GM12878 (cell line): Measurements from ENCODE around the gene TTLL1. TPM values are rescaled to one million over a fixed set of nuclear protein-coding genes. Genes with fewer than 3 reads are reported as not detected.

Experiments
- ATF7 ChIP-seq: fragments of 450-650 bp; IDR thresholded peaks from 2 replicates; pipeline ENCODE4 v1.6.1; 2016; ENCODE audit warnings: low read depth, mild to moderate bottlenecking
- BCL11A ChIP-seq: IDR thresholded peaks from 2 replicates; pipeline ENCODE4 v1.6.1; 2011; ENCODE audit warnings: low read depth, low read length
- BHLHE40 ChIP-seq, 2 experiments: fragments of 450-650 bp in 1 of 2; IDR thresholded peaks; 2 replicates each; pipeline ENCODE4 v1.6.1; 2011 to 2017; ENCODE audit warnings: low read depth in 2 of 2, borderline replicate concordance in 1 of 2, improper control_type of control experiment in 1 of 2, low read length in 1 of 2, mild to moderate bottlenecking in 1 of 2
- BMI1 ChIP-seq: fragments of 450-650 bp; IDR thresholded peaks from 2 replicates; pipeline ENCODE4 v1.6.1; 2016; ENCODE audit warnings: mild to moderate bottlenecking, moderate library complexity, borderline replicate concordance
- BRCA1 ChIP-seq: IDR thresholded peaks from 2 replicates; pipeline ENCODE4 v1.6.1; 2011; ENCODE audit warnings: low read depth, low read length, improper control_type of control experiment
- CEBPB ChIP-seq, 2 experiments: fragments of 150-350 bp in 1 of 2; IDR thresholded peaks; 2 replicates each; pipeline ENCODE4 v1.6.1; 2012 to 2014; ENCODE audit warnings: low read depth in 2 of 2, low read length in 2 of 2, borderline replicate concordance in 1 of 2, inconsistent platforms in 1 of 2
- CHD2 ChIP-seq: IDR thresholded peaks from 2 replicates; pipeline ENCODE4 v1.6.1; 2011; ENCODE audit warnings: low read depth, low read length, improper control_type of control experiment, borderline replicate concordance
- FOXM1 ChIP-seq: IDR thresholded peaks from 2 replicates; pipeline ENCODE4 v1.6.1; 2012; ENCODE audit warnings: low read depth, mild to moderate bottlenecking, inconsistent platforms, low read length, moderate library complexity
- IKZF1 ChIP-seq: fragments of 450-650 bp; conservative IDR thresholded peaks from 2 replicates; pipeline ENCODE4 v1.6.1; 2017; ENCODE audit warnings: antibody characterized with exemption, mild to moderate bottlenecking
- LARP7 ChIP-seq: fragments of 450-650 bp; IDR thresholded peaks from 2 replicates; pipeline ENCODE4 v1.6.1; 2017; ENCODE audit warnings: mild to moderate bottlenecking
- RBBP5 ChIP-seq: fragments of 200-600 bp; sonication (generic); conservative IDR thresholded peaks from 2 replicates; pipeline ENCODE4 v1.6.1; 2016
- RFX5 ChIP-seq: IDR thresholded peaks from 2 replicates; pipeline ENCODE4 v1.6.1; 2011; ENCODE audit warnings: low read depth, low read length, improper control_type of control experiment
- RUNX3 ChIP-seq: IDR thresholded peaks from 2 replicates; pipeline ENCODE4 v1.6.1; 2012; ENCODE audit warnings: low read length, inconsistent platforms
- SIN3A ChIP-seq: IDR thresholded peaks from 2 replicates; pipeline ENCODE4 v1.6.1; 2012; ENCODE audit warnings: low read depth, low read length, improper control_type of control experiment
- TCF3 ChIP-seq: IDR thresholded peaks from 2 replicates; pipeline ENCODE4 v1.6.1; 2012; ENCODE audit warnings: low read depth, mild to moderate bottlenecking, low read length, borderline replicate concordance; ENCODE audit not compliant: insufficient read depth
- ZZZ3 ChIP-seq: IDR thresholded peaks from 2 replicates; pipeline ENCODE4 v1.6.1; 2011; ENCODE audit warnings: low read depth; ENCODE audit not compliant: control insufficient read depth, insufficient read length
- polyA plus RNA-seq, 11 experiments: library from polyadenylated mRNA; depleted of rRNA in 4 of 11; unstranded in 6 of 11; stranded (reverse) in 5 of 11; fragments of >200 nt; fragmentation: Nextera tagmentation in 4 of 11; fragmentation: Illumina TruSeq in 1 of 11; extraction: Ambion mirVana in 4 of 11; extraction: Trizol in 1 of 11; gene quantifications; 1 replicate in 1 of 11; 2 replicates in 10 of 11; pipeline versions ENCODE4 v1.2.1 to v1.2.3, GENCODE V29; 2011 to 2016; ENCODE audit warnings: inconsistent platforms in 2 of 11, missing spikeins in 2 of 11, low read depth in 1 of 11
- total RNA-seq, 4 experiments: library from RNA; depleted of rRNA in 3 of 4; stranded (reverse); fragments of >200 nt in 3 of 4; fragmentation: Illumina TruSeq in 1 of 4; extraction: Trizol in 1 of 4; gene quantifications; 2 replicates each; pipeline versions ENCODE4 v1.2.1 to v1.2.3, GENCODE V29; 2013 to 2021
- TF ChIP-seq, protein P1 (sequence below): fragments of 450-650 bp; formaldehyde crosslinking; IDR thresholded peaks from 2 replicates; pipeline ENCODE4 v1.4.0; 2020; ENCODE audit warnings: mild to moderate bottlenecking, moderate library complexity
- TF ChIP-seq, protein P2 (sequence below): fragments of 450-650 bp; IDR thresholded peaks from 2 replicates; pipeline ENCODE4 v1.6.1; 2017; ENCODE audit warnings: mild to moderate bottlenecking, moderate library complexity
- TF ChIP-seq, protein P3 (sequence below): IDR thresholded peaks from 2 replicates; pipeline ENCODE4 v1.6.1; 2011; ENCODE audit warnings: mild to moderate bottlenecking, low read depth, low read length, moderate library complexity; ENCODE audit not compliant: insufficient replicate concordance
- TF ChIP-seq, protein P4 (sequence below): IDR thresholded peaks from 2 replicates; pipeline ENCODE4 v1.6.1; 2011; ENCODE audit warnings: low read depth, low read length, improper control_type of control experiment, borderline replicate concordance

Gene TTLL1
- total and polyA plus RNA-seq, 10 of the 15 experiments (the other 5 are each of a cell fraction or from before 2014, with no cell fraction given): 0.39 to 4.8 (median 3.2) TPM

DNA sequence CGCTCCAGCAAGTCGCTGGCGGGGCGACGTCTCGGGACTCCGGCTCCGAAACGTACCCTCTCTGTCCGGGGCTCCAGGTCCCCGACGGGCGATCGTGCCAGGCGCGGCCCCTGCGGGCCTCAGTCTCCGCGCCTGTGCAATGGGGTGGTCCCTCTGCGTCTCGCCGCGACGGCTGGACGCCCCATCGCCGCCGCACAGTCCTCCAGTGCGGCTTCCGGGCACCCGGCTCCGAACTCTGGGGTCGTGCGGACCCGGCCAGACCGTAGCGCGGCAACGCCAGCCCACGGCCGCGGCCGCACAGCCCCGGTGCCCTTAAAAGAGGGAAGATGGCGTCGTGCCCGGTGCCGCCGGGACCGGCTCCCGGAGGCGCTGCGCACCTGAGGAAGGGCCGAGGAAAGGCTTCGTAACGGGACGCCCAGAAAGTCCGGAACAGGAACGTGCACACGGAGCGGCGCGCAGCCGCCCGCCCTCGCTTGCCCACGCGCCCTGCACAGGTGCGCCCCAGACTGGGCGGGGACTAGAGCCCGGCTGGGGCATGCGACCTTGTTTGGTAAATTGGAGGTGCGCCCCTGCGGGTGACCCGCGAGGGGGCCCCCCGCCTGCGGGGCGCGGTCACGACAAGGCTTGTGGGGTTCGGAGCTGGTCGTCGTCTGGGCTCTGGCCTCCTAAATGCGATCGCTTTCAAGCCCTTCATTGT, 21.9 kb upstream of the TTLL1 start (continued):
- TF ChIP-seq, protein P1, sequence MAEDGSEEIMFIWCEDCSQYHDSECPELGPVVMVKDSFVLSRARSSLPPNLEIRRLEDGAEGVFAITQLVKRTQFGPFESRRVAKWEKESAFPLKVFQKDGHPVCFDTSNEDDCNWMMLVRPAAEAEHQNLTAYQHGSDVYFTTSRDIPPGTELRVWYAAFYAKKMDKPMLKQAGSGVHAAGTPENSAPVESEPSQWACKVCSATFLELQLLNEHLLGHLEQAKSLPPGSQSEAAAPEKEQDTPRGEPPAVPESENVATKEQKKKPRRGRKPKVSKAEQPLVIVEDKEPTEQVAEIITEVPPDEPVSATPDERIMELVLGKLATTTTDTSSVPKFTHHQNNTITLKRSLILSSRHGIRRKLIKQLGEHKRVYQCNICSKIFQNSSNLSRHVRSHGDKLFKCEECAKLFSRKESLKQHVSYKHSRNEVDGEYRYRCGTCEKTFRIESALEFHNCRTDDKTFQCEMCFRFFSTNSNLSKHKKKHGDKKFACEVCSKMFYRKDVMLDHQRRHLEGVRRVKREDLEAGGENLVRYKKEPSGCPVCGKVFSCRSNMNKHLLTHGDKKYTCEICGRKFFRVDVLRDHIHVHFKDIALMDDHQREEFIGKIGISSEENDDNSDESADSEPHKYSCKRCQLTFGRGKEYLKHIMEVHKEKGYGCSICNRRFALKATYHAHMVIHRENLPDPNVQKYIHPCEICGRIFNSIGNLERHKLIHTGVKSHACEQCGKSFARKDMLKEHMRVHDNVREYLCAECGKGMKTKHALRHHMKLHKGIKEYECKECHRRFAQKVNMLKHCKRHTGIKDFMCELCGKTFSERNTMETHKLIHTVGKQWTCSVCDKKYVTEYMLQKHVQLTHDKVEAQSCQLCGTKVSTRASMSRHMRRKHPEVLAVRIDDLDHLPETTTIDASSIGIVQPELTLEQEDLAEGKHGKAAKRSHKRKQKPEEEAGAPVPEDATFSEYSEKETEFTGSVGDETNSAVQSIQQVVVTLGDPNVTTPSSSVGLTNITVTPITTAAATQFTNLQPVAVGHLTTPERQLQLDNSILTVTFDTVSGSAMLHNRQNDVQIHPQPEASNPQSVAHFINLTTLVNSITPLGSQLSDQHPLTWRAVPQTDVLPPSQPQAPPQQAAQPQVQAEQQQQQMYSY (CRISPR knock-in tag): no peak
- TF ChIP-seq CEBPB (IDR thresholded peaks at IDR 0.05; ENCODE audit: borderline replicate concordance in 1 of 2, low read depth in 2 of 2, low read length in 2 of 2) (no peak), SIN3A (no peak), LARP7 (peak; percentile 20; the same call in 1 of the 2 replicates), BCL11A (no peak), BRCA1 (no peak), RBBP5 (no peak), IKZF1 (peak; percentile 50; the same call in 1 of the 2 replicates), BHLHE40 (IDR thresholded peaks at IDR 0.05; ENCODE audit: borderline replicate concordance in 1 of 2, low read depth in 2 of 2, low read length in 1 of 2) (peak; percentile 48 to 74; a peak in 2 of 4 replicates), ATF7 (no peak), RUNX3 (no peak), TCF3 (peak; percentile 77), ZZZ3 (no peak), FOXM1 (no peak), RFX5 (no peak), CHD2 (no peak), BMI1 (no peak)
- TF ChIP-seq, protein P2, sequence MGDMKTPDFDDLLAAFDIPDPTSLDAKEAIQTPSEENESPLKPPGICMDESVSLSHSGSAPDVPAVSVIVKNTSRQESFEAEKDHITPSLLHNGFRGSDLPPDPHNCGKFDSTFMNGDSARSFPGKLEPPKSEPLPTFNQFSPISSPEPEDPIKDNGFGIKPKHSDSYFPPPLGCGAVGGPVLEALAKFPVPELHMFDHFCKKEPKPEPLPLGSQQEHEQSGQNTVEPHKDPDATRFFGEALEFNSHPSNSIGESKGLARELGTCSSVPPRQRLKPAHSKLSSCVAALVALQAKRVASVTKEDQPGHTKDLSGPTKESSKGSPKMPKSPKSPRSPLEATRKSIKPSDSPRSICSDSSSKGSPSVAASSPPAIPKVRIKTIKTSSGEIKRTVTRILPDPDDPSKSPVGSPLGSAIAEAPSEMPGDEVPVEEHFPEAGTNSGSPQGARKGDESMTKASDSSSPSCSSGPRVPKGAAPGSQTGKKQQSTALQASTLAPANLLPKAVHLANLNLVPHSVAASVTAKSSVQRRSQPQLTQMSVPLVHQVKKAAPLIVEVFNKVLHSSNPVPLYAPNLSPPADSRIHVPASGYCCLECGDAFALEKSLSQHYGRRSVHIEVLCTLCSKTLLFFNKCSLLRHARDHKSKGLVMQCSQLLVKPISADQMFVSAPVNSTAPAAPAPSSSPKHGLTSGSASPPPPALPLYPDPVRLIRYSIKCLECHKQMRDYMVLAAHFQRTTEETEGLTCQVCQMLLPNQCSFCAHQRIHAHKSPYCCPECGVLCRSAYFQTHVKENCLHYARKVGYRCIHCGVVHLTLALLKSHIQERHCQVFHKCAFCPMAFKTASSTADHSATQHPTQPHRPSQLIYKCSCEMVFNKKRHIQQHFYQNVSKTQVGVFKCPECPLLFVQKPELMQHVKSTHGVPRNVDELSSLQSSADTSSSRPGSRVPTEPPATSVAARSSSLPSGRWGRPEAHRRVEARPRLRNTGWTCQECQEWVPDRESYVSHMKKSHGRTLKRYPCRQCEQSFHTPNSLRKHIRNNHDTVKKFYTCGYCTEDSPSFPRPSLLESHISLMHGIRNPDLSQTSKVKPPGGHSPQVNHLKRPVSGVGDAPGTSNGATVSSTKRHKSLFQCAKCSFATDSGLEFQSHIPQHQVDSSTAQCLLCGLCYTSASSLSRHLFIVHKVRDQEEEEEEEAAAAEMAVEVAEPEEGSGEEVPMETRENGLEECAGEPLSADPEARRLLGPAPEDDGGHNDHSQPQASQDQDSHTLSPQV: no peak
- TF ChIP-seq, protein P3, sequence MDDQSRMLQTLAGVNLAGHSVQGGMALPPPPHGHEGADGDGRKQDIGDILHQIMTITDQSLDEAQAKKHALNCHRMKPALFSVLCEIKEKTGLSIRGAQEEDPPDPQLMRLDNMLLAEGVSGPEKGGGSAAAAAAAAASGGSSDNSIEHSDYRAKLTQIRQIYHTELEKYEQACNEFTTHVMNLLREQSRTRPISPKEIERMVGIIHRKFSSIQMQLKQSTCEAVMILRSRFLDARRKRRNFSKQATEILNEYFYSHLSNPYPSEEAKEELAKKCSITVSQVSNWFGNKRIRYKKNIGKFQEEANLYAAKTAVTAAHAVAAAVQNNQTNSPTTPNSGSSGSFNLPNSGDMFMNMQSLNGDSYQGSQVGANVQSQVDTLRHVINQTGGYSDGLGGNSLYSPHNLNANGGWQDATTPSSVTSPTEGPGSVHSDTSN: no peak
- TF ChIP-seq, protein P4, sequence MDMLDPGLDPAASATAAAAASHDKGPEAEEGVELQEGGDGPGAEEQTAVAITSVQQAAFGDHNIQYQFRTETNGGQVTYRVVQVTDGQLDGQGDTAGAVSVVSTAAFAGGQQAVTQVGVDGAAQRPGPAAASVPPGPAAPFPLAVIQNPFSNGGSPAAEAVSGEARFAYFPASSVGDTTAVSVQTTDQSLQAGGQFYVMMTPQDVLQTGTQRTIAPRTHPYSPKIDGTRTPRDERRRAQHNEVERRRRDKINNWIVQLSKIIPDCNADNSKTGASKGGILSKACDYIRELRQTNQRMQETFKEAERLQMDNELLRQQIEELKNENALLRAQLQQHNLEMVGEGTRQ: no peak
